H1 (cell line): Measurements from ENCODE around the gene CETN1.

ENCODE experiments used
- CHD7 ChIP-seq: fragments of 300-600 bp; sonication (generic); IDR thresholded peaks from 2 replicates; pipeline ENCODE4 v1.7.1; 2012; ENCODE audit warnings: low read length, moderate library complexity, mild to moderate bottlenecking, inconsistent platforms; ENCODE audit not compliant: insufficient replicate concordance
- CTCF ChIP-seq, 3 experiments: IDR thresholded peaks; 1 replicate in 2 of 3; 2 replicates in 1 of 3; pipeline versions ENCODE4 v1.5.1 to v1.6.1; 2011; ENCODE audit warnings: low read length in 3 of 3, mild to moderate bottlenecking in 3 of 3, inconsistent platforms in 2 of 3, low read depth in 1 of 3, moderate library complexity in 1 of 3; ENCODE audit not compliant: insufficient read depth in 1 of 3; ENCODE audit errors: control extremely low read depth in 1 of 3
- JUND ChIP-seq: IDR thresholded peaks from 2 replicates; pipeline ENCODE4 v1.6.1; 2011; ENCODE audit warnings: mild to moderate bottlenecking, improper control_type of control experiment, low read length
- KDM5A ChIP-seq: fragments of 200-600 bp; IDR thresholded peaks from 2 replicates; pipeline ENCODE4 v1.7.1; 2012; ENCODE audit warnings: mild to moderate bottlenecking, low read length, inconsistent platforms, mixed read lengths
- MAFK ChIP-seq: IDR thresholded peaks from 2 replicates; pipeline ENCODE4 v1.6.1; 2012; ENCODE audit warnings: low read depth, mild to moderate bottlenecking, improper control_type of control experiment, low read length
- NRF1 ChIP-seq: IDR thresholded peaks from 2 replicates; pipeline ENCODE4 v1.6.1; 2011; ENCODE audit warnings: mild to moderate bottlenecking, low read depth, low read length, improper control_type of control experiment
- POLR2A ChIP-seq, 2 experiments: IDR thresholded peaks; 1 replicate in 1 of 2; 2 replicates in 1 of 2; pipeline ENCODE4 v1.6.1; 2011; ENCODE audit warnings: low read depth in 2 of 2, low read length in 2 of 2, mild to moderate bottlenecking in 2 of 2; ENCODE audit errors: control extremely low read depth in 1 of 2
- POLR2AphosphoS5 ChIP-seq: IDR thresholded peaks from 2 replicates; pipeline ENCODE4 v1.6.1; 2011; ENCODE audit warnings: low read depth, low read length
- RAD21 ChIP-seq, 2 experiments: IDR thresholded peaks in 1 of 2; conservative IDR thresholded peaks in 1 of 2; 2 replicates each; pipeline ENCODE4 v1.6.1; 2011; ENCODE audit warnings: low read depth in 2 of 2, low read length in 2 of 2, improper control_type of control experiment in 1 of 2, inconsistent platforms in 1 of 2, mild to moderate bottlenecking in 1 of 2, moderate library complexity in 1 of 2
- SP1 ChIP-seq: IDR thresholded peaks from 2 replicates; pipeline ENCODE4 v1.6.1; 2011; ENCODE audit warnings: low read depth, low read length
- YY1 ChIP-seq: IDR thresholded peaks from 2 replicates; pipeline ENCODE4 v1.6.1; 2011; ENCODE audit warnings: low read depth, mild to moderate bottlenecking, low read length

GRCh38 chr18:574865-575645, 5.1 kb upstream of the CETN1 start:
- TF ChIP-seq POLR2AphosphoS5 (no peak), NRF1 (no peak), POLR2A (IDR thresholded peaks at IDR 0.05; ENCODE audit: control extremely low read depth in 1 of 2, low read depth in 2 of 2, low read length in 2 of 2) (no peak), RAD21 (IDR thresholded peaks at IDR 0.05 in 1 of 2, conservative IDR thresholded peaks at IDR 0.05 in 1 of 2; ENCODE audit: low read depth in 2 of 2, low read length in 2 of 2) (no peak), JUND (no peak), MAFK (peak; percentile 73), CTCF (IDR thresholded peaks at IDR 0.05; ENCODE audit: control extremely low read depth in 1 of 3, insufficient read depth in 1 of 3, low read depth in 1 of 3, low read length in 3 of 3) (no peak), YY1 (0 out of 2 replicates have a peak, but pooled peaks have one; percentile 36), CHD7 (no peak), KDM5A (no peak), SP1 (0 out of 2 replicates have a peak, but pooled peaks have one; percentile 22)
